Daoy (cell line): ENCODE results near the gene UBXN6. TPM values are rescaled to one million over a fixed set of nuclear protein-coding genes. Genes with fewer than 3 reads are reported as not detected.

Experiments
- DNase-seq: peaks from one replicate; pipeline ENCODE4 v3.0.0-alpha.2; 2015; ENCODE audit warnings: low read depth
- total RNA-seq: library from RNA; depleted of rRNA; stranded (reverse); fragments of >200 nt; shearing (Covaris generic); gene quantifications from 2 replicates; pipeline ENCODE4 v1.2.3, GENCODE V29; 2014

The UBXN6 gene
- total RNA-seq, 1 experiment from 2014 or later, result 57.9 TPM

DNA sequence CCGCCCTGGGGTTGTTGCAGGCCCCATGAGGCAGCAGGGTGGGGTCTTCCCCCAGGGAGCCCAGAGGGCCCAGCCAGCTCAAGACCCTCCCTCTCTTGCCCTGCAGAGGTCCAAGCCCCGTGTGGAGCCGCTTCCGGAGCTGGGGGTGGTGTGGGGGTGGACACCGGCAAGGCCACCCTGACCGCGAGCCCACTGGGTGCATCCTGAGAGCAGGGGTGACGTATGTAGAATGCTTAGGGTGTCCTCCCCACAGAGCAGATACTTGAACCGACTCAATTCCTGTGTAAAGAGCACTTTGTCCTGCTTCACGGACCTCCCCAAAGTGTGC lies 14.8 kb downstream of the UBXN6 start:
- no peak for DNase-seq

DNA sequence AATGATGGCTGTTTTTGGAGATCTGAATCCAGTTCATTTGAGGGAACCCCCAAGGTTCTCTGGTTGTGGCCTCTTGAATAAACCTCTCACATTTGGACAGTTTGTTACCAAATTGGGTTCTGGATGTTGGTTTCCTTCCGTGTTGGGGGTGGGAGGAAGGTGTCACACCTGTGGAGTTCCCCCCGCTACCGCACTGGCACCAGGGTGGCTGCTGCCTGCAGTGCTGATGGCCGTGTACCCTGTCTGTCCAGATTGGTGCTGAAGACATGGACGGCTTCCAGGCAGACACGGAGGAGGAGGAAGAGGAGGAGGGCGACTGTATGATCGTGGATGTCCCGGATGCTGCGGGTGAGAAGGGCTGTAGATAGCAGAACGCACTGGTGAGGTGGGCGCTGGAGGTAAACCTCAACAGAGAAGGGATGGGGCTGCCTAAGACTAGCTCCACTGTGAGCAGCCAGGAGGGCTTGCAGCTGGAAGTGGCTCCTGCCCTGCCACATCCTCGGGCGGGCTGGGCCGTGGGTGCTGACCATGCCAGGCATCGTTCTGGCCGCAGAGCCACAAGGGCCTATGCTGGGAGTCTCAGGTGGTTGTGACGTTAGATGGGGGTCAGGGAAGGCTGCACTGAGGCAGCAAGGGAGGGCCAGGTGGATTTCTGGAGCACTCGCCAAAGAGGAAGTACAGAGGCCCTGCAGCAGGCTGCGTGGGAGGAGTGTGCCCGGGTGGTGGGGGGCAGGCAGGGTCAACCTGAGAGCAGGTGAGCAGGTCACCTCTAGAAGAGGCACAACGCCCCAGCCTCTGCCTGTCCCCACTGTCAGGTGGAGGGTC lies 15.4 kb downstream of the UBXN6 start:
- no peak for DNase-seq

DNA sequence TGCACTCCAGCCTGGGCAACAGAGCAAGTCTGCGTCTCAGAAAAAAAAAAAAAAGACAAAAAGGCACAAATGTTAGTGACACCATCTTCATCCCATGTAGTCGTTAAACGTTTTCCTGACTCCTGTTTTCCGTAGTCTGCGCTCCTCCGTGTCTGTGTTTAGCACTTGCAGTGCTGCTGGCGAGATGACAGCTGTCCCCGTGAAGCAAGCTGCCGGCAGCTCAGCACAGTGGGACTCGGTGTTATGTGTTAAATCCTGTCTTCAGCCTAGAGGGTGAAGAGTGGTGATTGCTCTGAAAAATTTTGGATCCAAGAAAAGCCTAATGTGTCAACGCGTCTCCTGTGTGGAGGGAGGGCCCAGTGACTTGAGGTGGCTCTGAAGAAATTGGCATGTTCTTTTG lies 18.4 kb downstream of the UBXN6 start:
- DNase-seq, result no peak

DNA sequence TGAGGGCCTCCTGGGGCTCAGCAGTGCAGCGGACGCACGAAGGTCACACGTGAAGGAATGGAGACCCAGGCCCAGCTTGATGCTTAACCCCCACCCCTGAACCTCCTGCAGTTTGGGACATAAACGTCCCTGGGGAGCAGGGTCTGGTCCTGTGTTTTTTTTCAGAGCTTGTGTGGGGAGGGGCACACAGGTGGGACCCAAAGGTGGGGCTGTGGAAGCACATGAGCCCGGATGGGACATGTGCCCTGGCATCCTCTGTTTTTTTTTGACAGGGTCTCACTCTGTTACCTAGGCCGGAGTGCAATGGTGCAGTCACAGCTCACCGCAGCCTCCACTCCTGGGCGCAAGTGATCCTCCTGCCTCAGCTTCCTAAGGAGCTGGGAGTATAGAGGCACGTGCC lies 20.5 kb downstream of the UBXN6 start:
- no peak for DNase-seq

DNA sequence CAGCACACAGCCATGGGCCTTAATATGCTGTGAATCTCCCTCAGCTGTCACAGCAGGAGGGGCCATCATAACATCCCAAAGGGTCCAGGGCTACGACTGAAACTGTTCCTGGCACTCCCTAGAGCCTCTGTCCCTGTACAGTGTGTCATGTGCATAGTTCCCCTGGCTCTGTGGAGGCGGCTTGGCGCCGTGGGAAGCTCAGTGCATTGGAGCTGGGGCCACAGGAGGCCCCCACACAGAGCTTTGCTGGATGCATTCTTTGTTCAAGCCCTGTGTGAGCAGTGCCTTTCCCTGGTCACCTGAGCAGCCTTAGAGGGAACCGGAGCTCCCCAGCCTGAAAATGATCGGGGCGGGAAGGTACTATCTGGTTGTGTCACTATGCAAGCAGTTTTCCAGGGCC lies 21.4 kb downstream of the UBXN6 start:
- no peak for DNase-seq

DNA sequence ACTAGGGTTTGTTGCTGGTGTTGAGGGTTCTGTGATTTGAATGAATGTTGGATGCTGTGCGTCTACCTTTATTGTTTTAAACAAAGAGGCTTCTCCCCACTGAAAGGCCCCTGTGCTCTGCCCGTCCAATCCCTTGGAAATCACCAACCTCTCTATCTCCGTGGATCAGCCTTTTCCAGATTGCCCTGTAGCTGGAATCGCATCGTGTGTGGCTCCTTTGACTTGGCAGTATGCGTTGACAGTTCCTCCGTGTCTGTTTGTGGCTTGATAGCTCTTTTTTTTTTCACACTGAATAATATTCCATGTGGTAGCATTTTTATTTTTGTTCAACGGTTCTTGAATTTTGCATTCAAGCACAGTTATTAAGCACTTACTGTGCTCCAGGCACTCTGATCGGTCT lies 23.2 kb downstream of the UBXN6 start:
- no peak for DNase-seq

DNA sequence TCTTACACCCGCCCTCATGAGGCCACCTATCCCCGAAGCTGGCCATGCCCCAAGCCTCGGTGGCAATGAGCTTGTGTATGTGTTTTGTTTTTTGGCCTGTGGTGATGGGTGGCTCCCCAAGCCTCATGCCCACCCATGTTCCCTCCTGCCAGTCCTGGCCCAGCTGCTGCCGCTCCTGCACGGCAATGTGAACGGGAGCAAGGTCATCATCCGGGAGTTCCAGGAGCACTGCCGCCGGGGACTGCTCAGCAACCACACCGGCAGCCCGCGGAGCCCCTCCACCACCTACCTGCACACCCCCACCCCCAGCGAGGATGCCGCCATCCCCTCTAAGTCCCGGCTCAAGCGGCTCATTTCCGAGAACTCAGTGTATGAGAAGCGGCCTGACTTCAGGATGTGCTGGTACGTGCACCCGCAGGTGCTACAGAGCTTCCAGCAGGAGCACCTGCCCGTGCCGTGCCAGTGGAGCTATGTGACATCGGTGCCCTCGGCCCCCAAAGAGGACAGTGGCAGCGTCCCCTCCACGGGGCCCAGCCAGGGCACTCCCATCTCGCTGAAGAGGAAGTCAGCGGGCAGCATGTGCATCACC lies 24.6 kb downstream of the UBXN6 start:
- no peak for DNase-seq

DNA sequence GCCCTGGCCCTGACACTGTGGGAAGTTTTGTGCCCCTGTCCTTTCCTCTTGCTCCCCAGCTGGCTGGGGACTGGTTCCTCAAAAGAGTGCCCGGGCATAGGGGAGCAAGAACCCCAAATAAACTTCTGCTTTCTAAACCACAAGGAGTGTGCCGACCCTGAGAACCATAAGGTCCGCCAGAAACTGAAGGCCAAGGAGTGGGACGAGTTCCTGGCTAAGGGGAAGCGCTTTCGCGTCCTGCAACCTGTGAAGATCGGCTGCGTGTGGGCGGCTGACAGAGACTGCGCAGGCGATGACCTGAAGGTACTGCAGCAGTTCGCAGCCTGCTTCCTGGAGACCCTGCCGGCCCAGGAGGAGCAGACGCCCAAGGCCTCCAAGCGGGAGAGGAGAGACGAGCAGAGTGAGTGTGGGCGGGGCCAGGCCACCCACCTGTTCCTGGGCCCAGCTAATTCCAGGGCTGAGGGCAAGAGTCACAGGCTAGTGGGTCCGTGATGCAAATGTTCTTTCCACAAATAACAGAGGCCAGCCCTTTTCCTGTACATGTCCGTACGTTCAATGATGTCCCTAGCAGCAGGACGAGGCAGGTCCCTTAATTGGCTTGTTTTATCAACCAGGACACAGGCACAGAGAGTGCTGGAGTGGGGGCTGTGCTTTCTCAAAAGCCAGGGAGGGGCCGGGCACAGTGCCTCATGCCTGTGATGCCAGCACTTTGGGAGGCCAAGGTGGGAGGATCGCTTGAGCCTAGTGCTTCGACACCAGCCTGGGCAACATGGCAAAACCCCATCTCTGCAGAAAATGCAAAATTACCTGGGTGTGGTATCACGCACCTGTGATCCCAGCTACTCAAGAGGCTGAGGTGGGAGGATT lies 25.6 kb downstream of the UBXN6 start:
- DNase-seq, result no peak

DNA sequence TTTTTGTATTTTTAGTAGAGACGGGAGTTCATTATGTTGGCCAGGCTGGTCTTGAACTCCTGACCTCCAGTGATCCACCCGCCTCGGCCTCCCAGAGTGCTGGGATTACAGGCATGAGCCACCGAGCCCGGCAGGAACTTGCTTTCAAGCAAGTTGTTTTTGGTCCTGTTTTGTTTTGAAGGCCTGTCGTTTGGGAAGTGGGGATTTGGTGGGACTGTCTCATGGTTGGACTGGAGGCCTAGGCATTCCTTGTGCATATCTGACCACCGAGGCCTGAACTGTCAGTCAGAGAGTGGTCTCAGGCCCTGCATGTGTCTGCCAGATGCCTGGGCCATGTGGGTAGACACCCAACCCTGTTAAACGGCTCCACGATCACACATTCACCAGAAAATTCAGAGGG lies 26.3 kb downstream of the UBXN6 start:
- no peak for DNase-seq

DNA sequence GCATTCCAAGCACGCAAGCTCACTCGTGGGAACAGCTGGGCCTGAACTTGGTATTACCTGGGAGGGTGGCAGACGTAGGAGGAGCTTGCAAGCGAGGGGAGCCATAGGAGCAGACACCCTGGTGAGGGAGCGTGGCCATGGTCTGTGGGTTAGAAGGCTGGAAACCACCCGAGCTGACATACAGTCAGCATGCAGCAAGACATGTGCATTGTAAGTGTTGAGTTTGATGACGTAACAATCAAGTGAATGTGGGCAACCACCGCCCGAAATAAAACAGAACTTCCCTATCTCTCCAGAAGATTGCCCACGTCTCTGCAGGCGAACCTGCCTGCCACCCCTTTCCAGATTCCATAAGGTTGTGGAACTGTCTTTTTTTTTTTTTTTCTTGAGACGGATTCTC lies 26.8 kb downstream of the UBXN6 start:
- no peak for DNase-seq

DNA sequence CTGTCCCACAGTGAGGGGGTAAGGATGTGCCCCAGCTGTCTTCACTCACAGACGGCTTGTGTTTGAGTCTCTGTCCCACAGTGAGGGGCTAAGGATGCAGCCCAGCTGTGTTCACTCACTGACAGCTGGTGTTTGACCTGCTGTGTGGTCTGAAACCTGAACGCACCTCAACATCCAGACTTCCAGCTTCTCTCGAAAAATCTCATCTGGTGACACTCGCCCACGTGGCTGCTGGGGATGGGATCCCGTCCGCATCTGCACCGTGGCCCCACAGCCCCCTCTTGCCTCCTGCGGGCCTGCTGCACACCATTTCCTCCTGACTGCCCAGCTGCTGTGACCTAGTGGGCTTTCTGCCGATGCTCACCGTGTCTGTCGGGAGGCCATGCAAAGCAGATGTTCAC lies 27.8 kb downstream of the UBXN6 start:
- no peak for DNase-seq

DNA sequence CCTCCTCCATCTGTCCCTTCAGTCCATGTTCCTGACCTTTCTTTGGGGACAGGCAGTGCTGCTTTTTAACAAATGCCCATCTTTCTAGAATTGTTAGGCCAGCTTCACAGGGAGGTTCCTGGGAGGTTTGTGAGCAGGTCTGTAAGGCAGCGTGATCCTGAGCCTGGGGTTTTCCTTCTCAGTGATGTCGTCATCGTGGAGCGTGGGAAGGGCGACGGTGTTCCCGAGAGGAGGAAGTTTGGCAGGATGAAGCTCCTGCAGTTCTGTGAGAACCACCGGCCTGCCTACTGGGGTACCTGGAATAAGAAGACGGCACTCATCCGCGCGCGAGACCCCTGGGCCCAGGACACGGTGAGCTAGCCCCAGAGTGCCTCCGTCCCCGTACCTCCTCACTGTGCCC lies 28.3 kb downstream of the UBXN6 start:
- DNase-seq, result no peak

DNA sequence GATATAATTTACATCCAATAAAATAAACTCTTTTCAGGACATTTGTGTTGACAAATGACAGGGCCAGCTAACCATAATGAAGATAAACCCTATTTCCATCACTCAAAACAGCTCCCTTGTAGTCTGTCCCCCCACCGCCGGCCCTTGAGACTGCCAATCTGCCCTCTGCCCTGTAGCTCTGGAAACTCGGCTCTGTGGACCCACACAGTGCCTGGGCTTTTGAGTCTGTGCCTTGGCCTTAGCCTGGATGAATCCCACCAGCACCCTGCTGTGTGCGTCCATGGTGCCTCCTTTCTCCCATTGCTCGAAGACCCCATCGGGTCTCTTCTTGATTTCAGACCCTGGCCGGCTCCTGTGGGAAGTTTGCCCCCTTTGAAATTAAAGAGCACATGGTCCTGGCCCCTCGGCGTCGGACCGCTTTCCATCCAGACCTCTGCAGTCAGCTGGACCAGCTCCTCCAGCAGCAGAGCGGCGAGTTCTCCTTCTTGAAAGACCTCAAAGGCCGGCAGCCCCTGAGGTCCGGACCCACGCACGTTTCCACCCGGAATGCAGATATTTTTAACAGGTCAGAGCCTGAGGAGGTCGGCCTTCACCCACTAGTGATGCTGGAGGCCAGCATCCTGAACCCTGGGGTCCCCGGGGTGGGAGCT lies 29.1 kb downstream of the UBXN6 start:
- no peak for DNase-seq

DNA sequence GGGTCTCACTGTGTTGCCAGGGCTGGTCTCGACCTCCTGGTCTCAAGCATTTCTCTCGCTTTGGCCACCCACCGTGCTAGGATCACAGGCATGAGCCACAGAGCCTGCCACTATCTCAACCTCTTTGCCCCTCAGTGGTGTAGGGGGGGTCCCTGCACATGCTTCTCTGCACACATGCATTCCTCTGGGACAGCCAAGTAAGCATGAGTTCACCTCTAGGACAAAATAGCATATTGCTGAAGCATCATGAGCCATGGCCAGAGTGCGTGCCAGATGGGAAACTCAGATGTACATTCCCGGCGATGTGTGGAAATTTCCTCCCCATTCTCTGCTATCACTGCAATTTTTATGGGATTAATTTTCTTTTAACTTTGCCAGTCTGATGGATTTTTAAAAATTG lies 32.1 kb downstream of the UBXN6 start:
- peak; percentile 51 for DNase-seq

DNA sequence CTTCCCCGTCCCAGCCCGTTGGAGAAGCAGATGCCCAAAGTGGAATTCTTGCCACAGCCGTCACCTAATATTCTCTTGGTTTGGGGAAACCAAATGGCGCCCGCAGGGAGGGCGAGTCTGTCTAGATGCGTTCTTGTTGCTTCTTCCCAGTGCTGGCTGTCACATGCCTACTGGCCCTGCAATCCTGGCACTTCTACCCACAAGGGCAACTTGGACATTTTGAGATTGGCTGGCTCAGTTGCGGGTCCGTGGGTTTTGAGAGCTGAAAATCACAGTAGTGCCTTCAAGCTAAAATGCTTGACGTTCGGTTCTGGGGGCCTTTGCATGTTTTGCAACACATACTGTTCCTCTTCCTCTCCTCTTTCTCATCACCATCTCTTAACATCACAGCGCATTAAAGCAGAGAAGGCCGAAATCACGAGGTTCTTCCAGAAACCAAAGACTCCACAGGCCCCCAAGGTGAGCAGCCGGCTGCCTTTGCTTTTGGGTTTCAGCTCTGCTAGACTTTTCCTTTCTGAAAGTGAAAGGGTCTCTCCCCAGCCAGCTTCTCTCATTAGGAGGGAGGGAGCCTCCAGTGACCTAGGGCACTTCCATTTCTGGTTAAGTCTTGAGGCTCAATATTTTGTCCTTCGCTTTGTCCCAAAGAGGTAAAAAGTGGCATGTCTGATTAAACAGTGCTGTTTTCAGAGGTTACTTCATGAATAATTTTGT lies 34.0 kb downstream of the UBXN6 start:
- no peak for DNase-seq

DNA sequence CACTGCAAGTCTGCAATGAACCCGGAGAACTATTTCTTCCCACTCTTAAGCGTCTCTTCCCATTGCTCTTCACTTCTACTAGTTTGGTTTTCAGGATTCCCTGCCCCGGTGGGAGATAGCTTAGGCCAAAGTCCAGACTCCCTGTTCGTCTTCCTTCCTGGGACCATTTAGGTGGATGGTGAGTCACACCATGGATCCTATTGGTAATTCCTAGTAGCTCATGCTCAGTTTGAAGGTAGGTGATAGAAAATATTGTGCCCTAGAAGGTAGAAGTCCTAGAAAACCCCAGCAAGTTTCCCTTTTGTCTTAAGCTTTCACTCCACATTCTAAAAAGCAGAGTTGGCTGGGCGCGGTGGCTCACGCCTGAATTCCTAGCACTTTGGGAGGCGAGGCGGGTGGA lies 41.3 kb downstream of the UBXN6 start:
- DNase-seq, result no peak

DNA sequence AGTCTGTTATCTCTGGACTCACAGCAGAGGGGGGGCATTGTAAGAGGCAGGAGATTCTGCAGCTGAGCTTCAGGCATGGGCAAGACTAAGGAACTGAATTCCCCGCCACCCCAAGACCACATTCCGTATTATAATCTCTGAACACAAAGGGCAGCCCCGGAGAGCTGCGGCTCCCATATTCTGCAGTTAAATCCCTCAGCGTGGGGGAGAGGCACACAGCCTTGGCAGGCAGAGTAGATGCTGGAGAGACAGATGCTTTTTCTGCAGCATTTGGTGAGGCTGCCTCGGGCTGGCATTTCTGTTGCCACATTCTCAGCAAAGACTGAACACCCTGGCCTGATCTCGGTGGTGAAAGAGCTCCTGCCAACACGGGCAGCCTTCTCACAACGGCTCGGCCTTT lies 42.2 kb downstream of the UBXN6 start:
- DNase-seq, result no peak

DNA sequence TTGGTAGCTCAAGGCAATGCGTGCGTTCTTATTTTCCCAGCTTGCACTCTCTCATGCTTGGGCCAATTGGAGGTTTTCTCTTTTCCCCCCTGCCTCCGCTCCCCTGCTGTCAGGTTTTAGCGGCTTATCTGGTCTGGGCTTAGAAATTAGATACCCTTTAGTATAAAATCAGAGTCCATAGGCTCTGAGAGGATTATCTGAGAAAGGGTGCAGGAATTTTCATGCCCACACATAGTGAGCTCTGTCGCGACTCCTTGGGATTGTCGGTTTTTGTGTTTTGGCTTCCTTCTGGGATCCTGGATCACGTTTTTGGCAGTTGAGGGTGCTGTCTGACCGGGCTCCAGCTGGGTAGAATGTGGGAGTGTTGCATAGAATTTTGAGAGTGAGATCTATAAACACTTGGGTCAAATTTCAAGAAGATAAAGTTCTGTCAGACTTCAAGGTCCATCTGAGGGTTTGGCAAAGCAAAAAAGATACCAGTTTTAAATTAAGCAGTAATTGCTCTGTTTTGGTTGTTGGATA lies 42.7 kb downstream of the UBXN6 start:
- no peak for DNase-seq

DNA sequence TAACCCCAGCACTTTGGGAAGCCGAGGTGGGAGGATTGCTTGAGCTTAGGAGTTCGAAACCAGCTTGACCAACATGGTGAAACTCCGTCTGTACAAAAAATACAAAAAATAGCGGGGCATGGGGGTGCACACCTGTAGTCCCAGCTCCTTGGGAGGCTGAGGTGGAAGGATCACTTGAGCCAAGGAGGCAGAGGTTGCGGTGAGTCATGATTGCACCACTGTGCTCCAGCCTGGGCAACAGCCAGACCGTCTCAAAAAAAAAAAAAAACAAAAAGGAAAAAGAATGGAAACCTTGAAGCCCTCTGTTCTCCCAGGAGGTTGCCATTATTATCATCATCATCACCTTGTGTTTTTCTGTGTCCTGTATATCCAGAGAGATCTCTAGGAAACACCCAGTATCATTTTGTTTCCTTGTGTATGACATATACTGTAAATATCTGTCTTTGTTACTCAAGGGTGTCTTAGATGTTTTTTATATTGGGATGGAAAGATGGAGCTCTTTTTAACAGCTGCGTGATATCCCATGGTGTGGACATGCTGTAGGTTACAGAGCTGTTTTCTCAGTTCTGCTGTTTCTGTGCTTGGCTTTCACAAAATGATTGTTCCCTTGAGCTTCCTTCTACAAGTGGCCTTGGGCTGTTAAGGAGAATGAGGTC lies 43.3 kb downstream of the UBXN6 start:
- DNase-seq, result peak; percentile 29

DNA sequence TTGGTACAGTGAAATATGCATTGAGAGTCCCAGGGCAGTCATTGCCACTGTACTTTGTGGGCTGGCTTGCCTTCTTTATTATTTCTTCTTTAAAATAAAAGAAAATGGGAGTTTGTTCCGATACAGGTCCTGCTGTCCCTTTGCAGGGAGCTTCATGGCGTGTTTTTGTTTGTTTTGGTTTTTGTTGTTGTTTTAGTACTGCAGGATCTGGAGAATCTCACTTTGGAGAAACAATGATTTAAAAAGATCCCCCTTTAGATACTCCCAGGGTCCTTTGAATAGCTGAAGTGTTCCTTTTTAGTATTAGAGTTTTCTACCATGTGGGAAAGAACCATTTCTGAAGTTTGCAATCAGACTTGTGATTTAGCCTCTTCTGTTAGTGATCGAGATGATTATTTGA lies 44.0 kb downstream of the UBXN6 start:
- DNase-seq, result no peak
